ENCODE measurements around the gene FAM117A.

DNA sequence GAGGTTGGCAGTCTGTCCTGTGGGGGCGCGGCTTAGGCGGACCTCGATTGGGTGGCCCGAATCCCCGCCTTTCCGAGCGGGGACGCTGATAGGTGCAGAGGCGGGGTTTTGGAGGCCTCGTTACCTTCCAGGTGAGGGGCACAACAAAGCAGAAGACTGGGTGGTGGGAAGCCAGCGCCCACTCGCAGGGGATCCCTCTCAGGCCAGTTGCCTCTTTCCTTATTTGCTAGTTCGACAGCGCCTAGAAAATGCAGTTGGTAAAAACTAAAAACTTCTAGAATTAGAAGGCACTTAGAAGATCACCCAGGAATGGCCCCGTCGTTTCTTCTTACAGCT is 25.3 kb upstream of the FAM117A start:
- TF ChIP-seq, protein P1, sequence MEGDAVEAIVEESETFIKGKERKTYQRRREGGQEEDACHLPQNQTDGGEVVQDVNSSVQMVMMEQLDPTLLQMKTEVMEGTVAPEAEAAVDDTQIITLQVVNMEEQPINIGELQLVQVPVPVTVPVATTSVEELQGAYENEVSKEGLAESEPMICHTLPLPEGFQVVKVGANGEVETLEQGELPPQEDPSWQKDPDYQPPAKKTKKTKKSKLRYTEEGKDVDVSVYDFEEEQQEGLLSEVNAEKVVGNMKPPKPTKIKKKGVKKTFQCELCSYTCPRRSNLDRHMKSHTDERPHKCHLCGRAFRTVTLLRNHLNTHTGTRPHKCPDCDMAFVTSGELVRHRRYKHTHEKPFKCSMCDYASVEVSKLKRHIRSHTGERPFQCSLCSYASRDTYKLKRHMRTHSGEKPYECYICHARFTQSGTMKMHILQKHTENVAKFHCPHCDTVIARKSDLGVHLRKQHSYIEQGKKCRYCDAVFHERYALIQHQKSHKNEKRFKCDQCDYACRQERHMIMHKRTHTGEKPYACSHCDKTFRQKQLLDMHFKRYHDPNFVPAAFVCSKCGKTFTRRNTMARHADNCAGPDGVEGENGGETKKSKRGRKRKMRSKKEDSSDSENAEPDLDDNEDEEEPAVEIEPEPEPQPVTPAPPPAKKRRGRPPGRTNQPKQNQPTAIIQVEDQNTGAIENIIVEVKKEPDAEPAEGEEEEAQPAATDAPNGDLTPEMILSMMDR (conservative IDR thresholded peaks at IDR 0.05 in 1 of 2, IDR thresholded peaks at IDR 0.05 in 1 of 2; ENCODE audit: extremely low read depth in 1 of 2, insufficient read depth in 1 of 2, low read depth in 1 of 2, low read length in 2 of 2), result no peak
- no peak for TF ChIP-seq EZH2 (IDR thresholded peaks at IDR 0.05; ENCODE audit: borderline replicate concordance, low read length)
